A673 (cell line): Measurements from ENCODE around the gene UQCRFS1.

Source experiments
- CTCF ChIP-seq: fragments of 300-800, 200-600 bp; sonication (generic); conservative IDR thresholded peaks from 2 replicates; pipeline ENCODE4 v1.5.1; 2017; ENCODE audit warnings: low read depth, mild to moderate bottlenecking, antibody characterized with exemption, low read length, moderate library complexity, mixed read lengths
- EZH2 ChIP-seq: fragments of 200-600 bp; sonication (generic); IDR thresholded peaks from 2 replicates; pipeline ENCODE4 v1.6.1; 2017; ENCODE audit warnings: borderline replicate concordance, low read depth, mild to moderate bottlenecking, mixed read lengths, antibody characterized with exemption, low read length; ENCODE audit not compliant: poor library complexity, severe bottlenecking

GRCh38 chr19:29201855-29202254 lies 11.1 kb downstream of the UQCRFS1 start:
- no peak for TF ChIP-seq CTCF
- no peak for TF ChIP-seq EZH2
